LNCaP clone FGC (cell line): ENCODE results near the gene PLCG2.

Experiments used
- DNase-seq: peaks from one replicate; pipeline ENCODE4 v3.0.0-alpha.2; 2011; ENCODE audit warnings: low read depth
- H3K4me3 ChIP-seq: 2 replicates; pipeline ENCODE4 v1.5.1; 2011; ENCODE audit warnings: mild to moderate bottlenecking, low read depth, low read length, control low read depth
- TF ChIP-seq, protein P1 (sequence below): IDR thresholded peaks from 2 replicates; pipeline ENCODE4 v1.5.1; 2012; ENCODE audit warnings: mild to moderate bottlenecking; ENCODE audit not compliant: control insufficient read depth, insufficient read depth; ENCODE audit errors: extremely low read depth

The PLCG2 gene

DNA sequence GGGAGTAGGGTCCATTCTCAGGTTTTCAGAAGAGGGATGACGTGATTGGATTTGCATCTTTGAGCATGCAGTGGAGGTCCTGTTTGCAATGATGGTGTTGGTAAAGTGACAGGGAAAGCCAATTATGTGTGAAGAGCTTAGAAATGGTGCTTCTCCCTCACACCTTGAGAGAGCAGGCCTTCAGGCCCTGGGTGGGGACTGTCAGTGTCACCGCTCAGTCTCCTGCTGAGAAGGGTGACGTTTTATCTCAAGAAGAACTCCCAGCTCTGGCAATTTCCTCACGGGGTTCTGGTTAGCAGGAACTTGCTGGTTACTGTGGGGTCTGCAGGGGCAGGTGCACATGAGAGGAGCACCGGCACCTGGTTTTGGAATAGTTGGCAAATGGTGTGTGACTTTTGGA, 11.2 kb downstream of the PLCG2 start:
- TF ChIP-seq, protein P1, sequence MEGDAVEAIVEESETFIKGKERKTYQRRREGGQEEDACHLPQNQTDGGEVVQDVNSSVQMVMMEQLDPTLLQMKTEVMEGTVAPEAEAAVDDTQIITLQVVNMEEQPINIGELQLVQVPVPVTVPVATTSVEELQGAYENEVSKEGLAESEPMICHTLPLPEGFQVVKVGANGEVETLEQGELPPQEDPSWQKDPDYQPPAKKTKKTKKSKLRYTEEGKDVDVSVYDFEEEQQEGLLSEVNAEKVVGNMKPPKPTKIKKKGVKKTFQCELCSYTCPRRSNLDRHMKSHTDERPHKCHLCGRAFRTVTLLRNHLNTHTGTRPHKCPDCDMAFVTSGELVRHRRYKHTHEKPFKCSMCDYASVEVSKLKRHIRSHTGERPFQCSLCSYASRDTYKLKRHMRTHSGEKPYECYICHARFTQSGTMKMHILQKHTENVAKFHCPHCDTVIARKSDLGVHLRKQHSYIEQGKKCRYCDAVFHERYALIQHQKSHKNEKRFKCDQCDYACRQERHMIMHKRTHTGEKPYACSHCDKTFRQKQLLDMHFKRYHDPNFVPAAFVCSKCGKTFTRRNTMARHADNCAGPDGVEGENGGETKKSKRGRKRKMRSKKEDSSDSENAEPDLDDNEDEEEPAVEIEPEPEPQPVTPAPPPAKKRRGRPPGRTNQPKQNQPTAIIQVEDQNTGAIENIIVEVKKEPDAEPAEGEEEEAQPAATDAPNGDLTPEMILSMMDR, result no peak
- DNase-seq, result no peak
- H3K4me3 ChIP-seq, result no peak overlapping the region

DNA sequence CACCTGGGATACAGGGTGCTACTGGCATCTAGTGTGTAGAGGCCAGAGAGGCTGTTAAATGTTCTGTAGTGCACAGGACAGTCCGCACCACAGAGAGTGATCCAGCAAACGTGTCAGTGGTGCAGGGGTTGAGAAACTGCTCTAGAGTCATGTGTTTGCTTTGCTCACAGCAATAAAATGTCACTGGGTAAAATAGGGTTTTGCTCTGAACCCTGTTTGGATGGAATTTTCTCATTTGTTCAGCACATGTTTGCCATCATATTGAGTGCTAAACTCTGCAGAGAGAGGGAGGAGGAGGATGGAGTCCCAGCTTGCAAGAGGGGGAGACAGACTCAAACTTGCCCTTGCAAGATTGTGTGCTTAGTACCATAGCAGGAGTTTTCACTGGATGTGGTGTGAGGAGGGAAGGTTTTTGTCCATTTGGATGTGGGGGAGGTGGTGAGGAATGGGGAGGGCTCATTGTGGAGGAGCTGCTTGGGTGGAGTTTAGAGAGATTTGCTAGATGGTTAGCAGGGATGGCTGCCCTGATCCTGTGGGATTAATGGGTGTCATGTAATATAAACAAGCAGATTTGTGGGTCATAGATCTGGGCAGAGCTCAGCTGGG, 11.8 kb downstream of the PLCG2 start:
- H3K4me3 ChIP-seq, result no peak overlapping the region
- no peak for DNase-seq
- TF ChIP-seq, protein P1, result no peak

DNA sequence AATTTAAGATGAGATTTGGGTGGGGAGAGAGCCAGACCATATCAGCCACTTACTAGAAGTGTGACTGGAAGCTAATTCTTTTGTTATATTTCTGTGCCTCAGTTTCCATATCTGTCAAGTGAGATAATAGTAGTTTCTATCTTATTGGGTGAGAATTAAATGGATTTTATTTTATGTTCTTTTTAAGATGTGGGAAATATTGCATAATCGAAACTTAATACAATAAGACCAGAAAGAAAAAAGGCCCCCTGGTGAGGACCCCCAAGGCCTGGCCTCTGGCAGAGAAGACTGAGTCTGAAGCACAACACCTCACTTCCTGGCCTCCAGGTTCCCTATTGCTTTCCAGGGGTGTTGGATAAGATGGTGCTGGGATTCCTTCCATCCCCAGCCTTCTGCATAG, 13.7 kb downstream of the PLCG2 start:
- TF ChIP-seq, protein P1, result no peak
- H3K4me3 ChIP-seq, result no peak overlapping the region
- no peak for DNase-seq

DNA sequence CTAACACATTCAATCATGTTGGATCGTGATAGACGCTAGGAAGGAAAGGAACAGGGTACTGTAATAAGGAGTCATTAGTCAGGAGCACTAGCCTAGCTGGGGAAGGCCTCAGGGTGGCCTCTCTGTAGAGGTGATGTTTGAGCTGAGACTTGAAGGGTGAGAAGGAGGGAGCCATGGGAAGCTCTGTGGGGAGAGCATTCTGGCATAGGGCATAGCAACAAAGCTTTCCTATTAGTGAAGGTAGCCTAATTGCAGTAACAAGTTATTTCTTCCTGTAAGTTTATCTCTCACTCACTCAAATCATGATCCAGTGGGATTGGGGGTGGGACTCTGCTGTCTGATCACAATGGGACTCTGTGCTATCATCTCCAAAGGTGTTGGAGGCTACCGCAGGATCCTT, 16.1 kb downstream of the PLCG2 start:
- TF ChIP-seq, protein P1, result no peak
- no peak overlapping the region for H3K4me3 ChIP-seq
- no peak for DNase-seq

DNA sequence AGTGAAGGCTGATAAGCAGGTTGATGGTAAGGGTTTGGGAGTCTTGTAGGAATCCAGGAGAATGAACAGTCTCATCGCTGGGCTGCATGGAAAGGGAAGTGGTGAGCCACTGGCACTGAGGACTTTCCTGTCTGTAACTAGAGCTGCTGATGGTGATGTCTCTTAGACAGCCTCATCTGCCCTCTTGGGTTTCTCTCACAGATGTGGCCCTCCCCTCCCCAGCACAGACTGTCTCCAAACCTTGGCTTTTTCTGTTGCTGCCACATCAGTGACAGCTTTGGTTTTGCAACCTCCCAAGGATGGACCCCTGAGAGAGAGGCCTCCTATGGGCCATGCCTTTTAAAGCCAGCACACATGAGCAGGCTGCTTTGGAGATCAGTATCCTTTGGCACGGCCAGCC, 16.9 kb downstream of the PLCG2 start:
- TF ChIP-seq, protein P1, result no peak
- DNase-seq, result no peak
- H3K4me3 ChIP-seq, result no peak overlapping the region

DNA sequence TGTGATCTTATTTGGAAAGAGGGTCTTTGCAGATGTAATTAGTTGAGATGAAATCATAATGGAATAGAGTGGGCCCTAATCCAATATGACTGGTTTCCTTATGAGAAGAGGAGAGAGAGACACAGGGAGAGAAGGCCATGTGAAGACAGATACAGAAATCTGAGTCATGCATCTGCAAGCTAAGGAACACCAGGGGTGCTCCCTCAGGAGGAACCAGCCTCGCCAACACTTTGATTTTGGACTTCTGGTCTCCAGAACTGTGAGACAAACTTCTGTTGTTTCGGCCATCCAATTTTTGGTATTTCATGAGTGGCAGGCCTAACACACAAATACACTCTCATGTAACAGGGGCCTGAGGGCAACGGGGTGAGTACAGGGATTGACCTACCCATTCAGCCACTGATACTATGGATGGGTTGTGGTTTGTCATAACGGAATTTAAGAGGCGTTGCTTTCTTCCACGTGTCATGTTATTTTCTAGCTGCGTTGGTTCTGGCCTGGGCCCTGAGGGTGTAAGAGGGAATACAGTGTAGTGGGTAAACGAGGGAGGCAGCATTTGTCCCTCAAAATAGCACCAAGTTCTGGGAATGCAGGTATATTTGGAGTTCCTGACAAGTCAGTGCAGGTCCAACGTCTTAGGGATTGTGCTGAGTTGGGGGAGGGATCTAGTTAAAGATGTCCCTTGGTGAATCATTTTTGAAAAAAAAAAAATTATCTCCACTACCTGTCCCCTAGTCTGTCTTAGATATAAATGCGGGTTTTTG, 17.7 kb downstream of the PLCG2 start:
- no peak overlapping the region for H3K4me3 ChIP-seq
- TF ChIP-seq, protein P1, result no peak
- no peak for DNase-seq
